Activated CD8-positive, alpha-beta memory T cell treated with anti-CD3 and anti-CD28 coated beads, Interleukin-2, amount 10 ng/mL, durations not matched to agents 7 days and 5 days (primary cell): Measurements from ENCODE around the gene SLC10A2. TPM values are rescaled to one million over a fixed set of nuclear protein-coding genes. Genes with fewer than 3 reads are reported as not detected.
"Not testable (repeated sequence)": the region's sequence is repeated elsewhere in the genome, so short reads cannot be mapped to it uniquely, and the experiment has no call there.

Source experiments
- ATAC-seq: fragments of 150-1000 bp; cut with Tn5 transposase; one replicate; pipeline ENCODE4 v1.10.0; 2021; ENCODE audit warnings: moderate library complexity
- CTCF ChIA-PET: fragments of 350-600 bp; sonication (Branson Sonifier 250); formaldehyde crosslinking; loops from one replicate; lab custom pipeline; 2021; ENCODE audit warnings: antibody characterized with exemption; lab: Charles Lee
- DNase-seq: peaks from one replicate; pipeline ENCODE4 v3.0.0-alpha.2; 2020
- H3K27ac Mint-ChIP-seq: one replicate; pipeline ENCODE4 v1.8.0; 2021; ENCODE audit warnings: mild to moderate bottlenecking, mixed read lengths
- H3K27me3 Mint-ChIP-seq: one replicate; pipeline ENCODE4 v1.8.0; 2021; ENCODE audit warnings: mixed read lengths
- H3K36me3 Mint-ChIP-seq: one replicate; pipeline ENCODE4 v1.8.0; 2021; ENCODE audit warnings: mild to moderate bottlenecking, mixed read lengths
- H3K4me1 Mint-ChIP-seq: one replicate; pipeline ENCODE4 v1.8.0; 2021; ENCODE audit warnings: mixed read lengths
- H3K4me3 Mint-ChIP-seq: one replicate; pipeline ENCODE4 v1.8.0; 2021; ENCODE audit warnings: mild to moderate bottlenecking, moderate library complexity, mixed read lengths
- H3K9me3 Mint-ChIP-seq: one replicate; pipeline ENCODE4 v1.8.0; 2022; ENCODE audit warnings: low read depth, mixed read lengths
- total RNA-seq, 2 experiments: library from RNA; stranded (reverse); gene quantifications; one replicate each; pipeline ENCODE4 v1.2.3, GENCODE V29; 2021

The SLC10A2 gene, protein sequence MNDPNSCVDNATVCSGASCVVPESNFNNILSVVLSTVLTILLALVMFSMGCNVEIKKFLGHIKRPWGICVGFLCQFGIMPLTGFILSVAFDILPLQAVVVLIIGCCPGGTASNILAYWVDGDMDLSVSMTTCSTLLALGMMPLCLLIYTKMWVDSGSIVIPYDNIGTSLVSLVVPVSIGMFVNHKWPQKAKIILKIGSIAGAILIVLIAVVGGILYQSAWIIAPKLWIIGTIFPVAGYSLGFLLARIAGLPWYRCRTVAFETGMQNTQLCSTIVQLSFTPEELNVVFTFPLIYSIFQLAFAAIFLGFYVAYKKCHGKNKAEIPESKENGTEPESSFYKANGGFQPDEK
- not detected for total RNA-seq

DNA sequence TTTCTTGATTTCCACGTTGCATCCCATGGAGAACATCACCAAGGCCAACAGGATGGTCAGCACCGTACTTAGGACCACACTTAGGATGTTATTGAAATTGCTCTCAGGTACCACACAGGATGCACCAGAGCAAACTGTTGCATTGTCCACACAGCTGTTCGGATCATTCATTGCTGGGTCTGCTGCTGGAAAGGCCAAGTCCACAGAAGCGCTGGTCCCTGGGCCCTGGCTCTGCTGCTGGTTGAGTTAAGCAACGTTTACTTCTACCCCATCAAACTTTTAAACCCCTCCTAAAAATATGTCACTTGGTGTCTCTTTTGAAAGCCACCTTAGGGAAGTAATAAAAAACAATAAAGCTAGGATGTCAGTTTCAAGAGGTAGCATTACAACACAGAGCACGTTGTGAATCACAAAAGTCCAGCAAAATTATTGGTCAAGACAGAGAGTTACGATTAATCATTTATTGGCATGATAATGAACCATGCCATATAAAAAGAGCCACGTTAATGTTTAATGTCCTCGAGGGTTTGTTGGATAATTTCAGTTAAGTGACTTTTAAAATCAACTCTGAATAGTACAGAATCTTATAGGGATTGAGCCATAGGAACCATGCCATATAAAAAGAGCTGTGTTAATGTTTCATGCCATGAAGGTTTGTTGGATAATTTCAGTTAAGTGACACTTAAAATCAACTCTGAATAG lies at the start of gene SLC10A2:
Gene SLC10A2, minus strand, starts transcription at position 339 of the 702 bp plus-strand sequence. Its CDS starts 168 bp downstream, at position 171.
- Mint-ChIP-seq H3K27ac (no peak within 1 kb of the TSS), H3K4me3 (no peak within 1 kb of the TSS), H3K27me3 (no peaks in the 10 kb centered on the region), H3K4me1 (no peaks in the 10 kb centered on the region), H3K36me3 (no peaks in the 10 kb centered on the region), H3K9me3 (no peaks in the 10 kb centered on the region)
- ATAC-seq (no peak), DNase-seq (no peak)
- CTCF ChIA-PET: no interaction called here

DNA sequence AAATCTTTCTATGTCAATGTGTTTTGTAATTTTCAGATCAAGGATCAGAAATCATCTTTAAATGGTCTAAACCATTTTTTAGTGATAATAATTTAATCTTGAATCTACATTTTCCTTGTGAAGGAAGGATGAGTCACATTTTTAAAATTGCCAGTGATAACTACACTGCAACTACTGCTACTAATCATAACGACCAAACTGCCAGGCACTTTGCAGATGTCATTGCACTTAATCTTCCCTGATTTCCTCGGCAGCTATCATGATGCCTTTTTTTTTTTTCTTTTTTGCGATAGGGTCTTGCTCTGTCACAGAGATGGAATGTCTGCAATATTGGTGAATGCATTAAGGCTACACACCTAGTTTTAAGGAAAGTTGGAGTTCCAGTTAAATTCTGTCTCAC lies 41.4 kb upstream of the SLC10A2 start:
- Mint-ChIP-seq H3K27ac (no peak overlapping the region), H3K27me3 (no peaks in the 10 kb centered on the region), H3K9me3 (peaks cover 2% of the 10 kb centered on the region), H3K4me1 (no peaks in the 10 kb centered on the region), H3K4me3 (no peak overlapping the region), H3K36me3 (no peaks in the 10 kb centered on the region)
- no peak for DNase-seq
- CTCF ChIA-PET: no interaction called here
- ATAC-seq: no peak

- no peak for DNase-seq
- peaks cover 2% of the 10 kb centered on the region for H3K9me3 Mint-ChIP-seq
- ATAC-seq: no peak
- no peaks in the 10 kb centered on the region for H3K27me3 Mint-ChIP-seq
- no peaks in the 10 kb centered on the region for H3K36me3 Mint-ChIP-seq
- H3K4me1 Mint-ChIP-seq: no peaks in the 10 kb centered on the region
- no peak overlapping the region for H3K4me3 Mint-ChIP-seq
- CTCF ChIA-PET: no interaction called here
- no peak overlapping the region for H3K27ac Mint-ChIP-seq
These were observed 38.1 kb upstream of the SLC10A2 start for GRCh38 chr13:103104340-103104739.

GRCh38 chr13:103103456-103103855 lies 37.2 kb upstream of the SLC10A2 start:
- H3K36me3 Mint-ChIP-seq, H3K4me1 Mint-ChIP-seq, H3K9me3 Mint-ChIP-seq, H3K27me3 Mint-ChIP-seq, H3K27ac Mint-ChIP-seq, DNase-seq, CTCF ChIA-PET, ATAC-seq, H3K4me3 Mint-ChIP-seq: not testable (repeated sequence)

DNA sequence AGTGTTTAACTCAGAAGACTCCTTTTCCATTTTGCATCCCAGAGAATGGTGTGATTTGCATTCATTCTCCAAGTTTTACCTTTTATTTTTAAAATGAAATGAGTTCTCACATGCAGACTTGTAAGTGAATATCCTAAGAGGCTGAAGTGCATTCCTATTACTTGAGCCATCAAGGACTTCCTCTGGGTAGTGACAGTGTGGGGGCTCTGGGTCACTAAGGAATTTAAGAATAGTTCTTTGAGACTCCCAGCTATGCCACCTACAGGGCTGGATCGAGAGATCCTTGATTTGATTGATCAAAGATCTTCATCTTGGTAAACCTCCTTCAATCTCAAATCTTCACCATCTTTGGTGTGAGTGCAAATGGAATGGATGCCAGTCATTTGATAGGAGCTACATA lies 36.3 kb upstream of the SLC10A2 start:
- Mint-ChIP-seq H3K27ac (no peak overlapping the region), H3K27me3 (no peaks in the 10 kb centered on the region), H3K9me3 (no peaks in the 10 kb centered on the region), H3K4me3 (no peak overlapping the region), H3K4me1 (no peaks in the 10 kb centered on the region), H3K36me3 (no peaks in the 10 kb centered on the region)
- CTCF ChIA-PET: no interaction called here
- ATAC-seq: no peak
- DNase-seq: no peak

GRCh38 chr13:103101901-103102300 lies 35.7 kb upstream of the SLC10A2 start:
- no peak overlapping the region for H3K27ac Mint-ChIP-seq
- H3K27me3 Mint-ChIP-seq: no peaks in the 10 kb centered on the region
- no peaks in the 10 kb centered on the region for H3K9me3 Mint-ChIP-seq
- H3K4me1 Mint-ChIP-seq: no peaks in the 10 kb centered on the region
- DNase-seq: no peak
- CTCF ChIA-PET: no interaction called here
- no peak for ATAC-seq
- H3K4me3 Mint-ChIP-seq: no peak overlapping the region
- no peaks in the 10 kb centered on the region for H3K36me3 Mint-ChIP-seq

GRCh38 chr13:103101500-103101899 lies 35.3 kb upstream of the SLC10A2 start:
- H3K36me3 Mint-ChIP-seq: no peaks in the 10 kb centered on the region
- DNase-seq (no peak), ATAC-seq (no peak)
- H3K27me3 Mint-ChIP-seq: no peaks in the 10 kb centered on the region
- no peaks in the 10 kb centered on the region for H3K9me3 Mint-ChIP-seq
- H3K4me3 Mint-ChIP-seq: no peak overlapping the region
- CTCF ChIA-PET: no interaction called here
- H3K4me1 Mint-ChIP-seq: no peaks in the 10 kb centered on the region
- H3K27ac Mint-ChIP-seq: no peak overlapping the region

DNA sequence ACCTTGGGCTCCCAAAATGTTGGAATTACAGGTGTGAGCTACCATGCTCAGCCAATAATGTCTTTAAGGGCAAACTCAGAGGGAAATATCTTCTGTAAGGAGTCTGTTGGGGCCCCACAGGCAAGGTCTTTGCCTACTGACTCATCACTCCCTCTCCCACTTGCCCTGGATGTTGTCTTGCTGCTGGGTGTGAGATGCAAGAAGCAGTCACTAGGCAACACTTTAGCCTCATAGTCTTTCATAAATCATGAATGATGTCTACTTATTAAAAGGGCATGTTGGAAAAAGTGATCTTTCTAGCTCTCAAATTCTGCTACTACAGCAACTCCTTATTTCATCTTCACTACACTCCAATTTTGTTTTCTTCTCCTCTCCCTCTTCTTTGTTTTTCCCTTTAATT lies 34.6 kb upstream of the SLC10A2 start:
- DNase-seq (no peak), ATAC-seq (no peak)
- Mint-ChIP-seq H3K9me3 (no peaks in the 10 kb centered on the region), H3K27me3 (no peaks in the 10 kb centered on the region), H3K36me3 (no peaks in the 10 kb centered on the region), H3K4me1 (no peaks in the 10 kb centered on the region), H3K4me3 (no peak overlapping the region), H3K27ac (no peak overlapping the region)
- CTCF ChIA-PET: no interaction called here

GRCh38 chr13:103099722-103100293 lies 33.6 kb upstream of the SLC10A2 start:
- H3K27ac Mint-ChIP-seq: no peak overlapping the region
- no peaks in the 10 kb centered on the region for H3K36me3 Mint-ChIP-seq
- H3K4me1 Mint-ChIP-seq: no peaks in the 10 kb centered on the region
- H3K27me3 Mint-ChIP-seq: no peaks in the 10 kb centered on the region
- CTCF ChIA-PET: no interaction called here
- DNase-seq (no peak), ATAC-seq (no peak)
- no peak overlapping the region for H3K4me3 Mint-ChIP-seq
- H3K9me3 Mint-ChIP-seq: no peaks in the 10 kb centered on the region

DNA sequence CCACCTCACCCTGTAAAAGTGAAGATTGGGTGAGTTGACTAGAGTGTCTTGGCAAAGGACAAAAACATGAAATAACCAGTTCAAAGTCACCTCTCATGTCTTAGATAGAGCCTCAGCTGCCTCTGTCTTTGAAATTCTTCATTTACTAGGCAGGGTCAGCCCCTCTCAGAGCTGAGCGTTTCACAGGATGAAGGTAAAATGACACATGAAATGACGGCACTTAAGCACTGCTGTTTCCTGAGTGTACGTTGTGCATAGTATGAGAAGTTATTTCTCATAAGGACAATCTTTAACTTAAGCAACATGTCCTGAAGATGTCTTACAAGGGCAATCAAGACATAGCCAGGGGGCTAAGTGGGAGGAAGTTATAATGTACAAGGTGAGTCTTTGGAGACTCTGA lies 32.3 kb upstream of the SLC10A2 start:
- H3K9me3 Mint-ChIP-seq: peaks cover 4% of the 10 kb centered on the region
- H3K4me1 Mint-ChIP-seq: no peaks in the 10 kb centered on the region
- no peaks in the 10 kb centered on the region for H3K27me3 Mint-ChIP-seq
- no peak overlapping the region for H3K4me3 Mint-ChIP-seq
- no peak for DNase-seq
- H3K27ac Mint-ChIP-seq: no peak overlapping the region
- no peak for ATAC-seq
- H3K36me3 Mint-ChIP-seq: no peaks in the 10 kb centered on the region
- CTCF ChIA-PET: no interaction called here

- Mint-ChIP-seq H3K27ac (no peak overlapping the region), H3K36me3 (no peaks in the 10 kb centered on the region), H3K9me3 (peaks cover 7% of the 10 kb centered on the region), H3K4me1 (no peaks in the 10 kb centered on the region), H3K4me3 (no peak overlapping the region), H3K27me3 (no peaks in the 10 kb centered on the region)
- DNase-seq (no peak), ATAC-seq (no peak)
- CTCF ChIA-PET: no interaction called here
These were observed 31.2 kb upstream of the SLC10A2 start for GRCh38 chr13:103097366-103097928.

- CTCF ChIA-PET, H3K4me3 Mint-ChIP-seq, DNase-seq, H3K9me3 Mint-ChIP-seq, H3K36me3 Mint-ChIP-seq, H3K27ac Mint-ChIP-seq, H3K4me1 Mint-ChIP-seq, ATAC-seq, H3K27me3 Mint-ChIP-seq: not testable (repeated sequence)
These were observed 27.4 kb upstream of the SLC10A2 start for GRCh38 chr13:103093649-103094048.

DNA sequence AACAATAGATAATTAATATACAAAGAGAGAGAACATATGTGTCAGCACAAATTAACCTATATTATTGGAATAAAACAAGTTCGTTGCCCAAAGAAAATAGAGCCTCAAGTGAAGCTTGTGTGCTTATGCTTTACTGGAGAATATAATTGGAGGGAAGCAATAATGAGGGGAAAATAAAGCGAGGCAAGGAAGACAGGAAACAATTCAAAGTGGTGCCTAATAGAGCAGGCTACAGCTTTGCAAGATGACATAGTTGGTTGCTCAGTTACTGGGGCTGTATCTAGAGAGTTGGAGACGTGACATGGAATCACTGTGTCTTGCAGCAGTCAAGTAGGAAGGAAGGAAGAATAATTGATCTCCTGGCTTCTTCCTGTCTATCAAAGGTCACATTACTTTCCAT lies 21.1 kb upstream of the SLC10A2 start:
- Mint-ChIP-seq H3K27me3 (no peaks in the 10 kb centered on the region), H3K27ac (no peak overlapping the region), H3K9me3 (no peaks in the 10 kb centered on the region), H3K4me1 (no peaks in the 10 kb centered on the region), H3K36me3 (no peaks in the 10 kb centered on the region), H3K4me3 (no peak overlapping the region)
- CTCF ChIA-PET: no interaction called here
- ATAC-seq (no peak), DNase-seq (no peak)

GRCh38 chr13:103081435-103081834 lies 15.2 kb upstream of the SLC10A2 start:
- Mint-ChIP-seq H3K4me3 (no peak overlapping the region), H3K9me3 (no peaks in the 10 kb centered on the region), H3K27me3 (no peaks in the 10 kb centered on the region), H3K36me3 (no peaks in the 10 kb centered on the region), H3K4me1 (no peaks in the 10 kb centered on the region), H3K27ac (no peak overlapping the region)
- no peak for DNase-seq
- ATAC-seq: no peak
- CTCF ChIA-PET: no interaction called here
